CD4-positive, alpha-beta T cell treated with Interleukin-12 subunit alpha and Interleukin-12 subunit beta, for 1 hour (primary cell): ENCODE data around the gene C22orf31.

Experiments used
- DNase-seq: peaks from one replicate; pipeline ENCODE4 v3.0.0-alpha.2; 2020

The C22orf31 gene

GRCh38 chr22:29080106-29080975 lies 18.7 kb upstream of the C22orf31 start:
- no peak for DNase-seq

GRCh38 chr22:29079218-29079901 lies 17.7 kb upstream of the C22orf31 start:
- DNase-seq = no peak

GRCh38 chr22:29078869-29079207 lies 17.2 kb upstream of the C22orf31 start:
- DNase-seq = no peak

GRCh38 chr22:29078036-29078868 lies 16.6 kb upstream of the C22orf31 start:
- DNase-seq = no peak

GRCh38 chr22:29074276-29074772 lies 12.7 kb upstream of the C22orf31 start:
- DNase-seq = no peak

GRCh38 chr22:29073618-29074275 lies 12.1 kb upstream of the C22orf31 start:
- peak; percentile 9 for DNase-seq

GRCh38 chr22:29072979-29073617 lies 11.5 kb upstream of the C22orf31 start, which contains the start of gene KREMEN1:
KREMEN1 (plus strand) TSS chr22:29073035; CDS start chr22:29073131, 96 bp downstream.
- no peak for DNase-seq

GRCh38 chr22:29072193-29072978 lies 10.8 kb upstream of the C22orf31 start:
- peak; percentile 86 for DNase-seq

GRCh38 chr22:29071261-29072045 lies 9.8 kb upstream of the C22orf31 start:
- peak; percentile 14 for DNase-seq

GRCh38 chr22:29070490-29070889 lies 8.9 kb upstream of the C22orf31 start:
- no peak for DNase-seq

- no peak for DNase-seq
These were observed 7.8 kb upstream of the C22orf31 start for GRCh38 chr22:29069463-29069862.

GRCh38 chr22:29065468-29066190 lies 4.0 kb upstream of the C22orf31 start:
- DNase-seq = no peak

- DNase-seq = no peak
These were observed 723 bp upstream of the C22orf31 start for GRCh38 chr22:29062286-29062821.

- no peak for DNase-seq
These were observed 700 bp downstream of the C22orf31 start for GRCh38 chr22:29060931-29061330.

GRCh38 chr22:29060251-29060869 lies 1.3 kb downstream of the C22orf31 start:
- DNase-seq = no peak

- no peak for DNase-seq
These were observed 5.2 kb downstream of the C22orf31 start for GRCh38 chr22:29056472-29056871.

- DNase-seq = no peak
These were observed 6.3 kb downstream of the C22orf31 start for GRCh38 chr22:29055192-29055830.

GRCh38 chr22:29054251-29054767 lies 7.3 kb downstream of the C22orf31 start:
- no peak for DNase-seq
